Thyroid gland (tissue), 4 donors: ENCODE measurements around the gene RPL22. TPM values are rescaled to one million over a fixed set of nuclear protein-coding genes. Genes with fewer than 3 reads are reported as not detected.

Experiments
- DNase-seq, 2 donors: peaks; one replicate each; pipeline ENCODE4 v3.0.0-alpha.2; 2019
- H3K27ac ChIP-seq, 3 donors: fragments of 200-600 bp; sonication (generic); 1 replicate in 2 of 3; 2 replicates in 1 of 3; pipeline ENCODE4 v1.5.1; 2016 to 2019; ENCODE audit warnings: mild to moderate bottlenecking in 1 of 3, moderate library complexity in 1 of 3
- H3K27me3 ChIP-seq: fragments of 200-600 bp; sonication (generic); one replicate; pipeline ENCODE4 v1.5.1; 2019
- H3K36me3 ChIP-seq, 2 donors: fragments of 200-600 bp; sonication (generic); one replicate each; pipeline ENCODE4 v1.5.1; 2016 to 2019
- H3K4me1 ChIP-seq, 2 donors: fragments of 200-600 bp; sonication (generic); one replicate each; pipeline ENCODE4 v1.5.1; 2017 to 2019
- H3K4me3 ChIP-seq, 3 donors: fragments of 200-600 bp; sonication (generic); replicated peaks in 1 of 3; 1 replicate in 2 of 3; 2 replicates in 1 of 3; pipeline ENCODE4 v1.5.1; 2016; ENCODE audit warnings: mild to moderate bottlenecking in 1 of 3
- H3K9me3 ChIP-seq: fragments of 200-600 bp; sonication (generic); one replicate; pipeline ENCODE4 v1.5.1; 2017
- POLR2A ChIP-seq, 2 donors: fragments of 450-650 bp; IDR thresholded peaks; one replicate each; pipeline ENCODE4 v1.6.1; 2017; ENCODE audit warnings: antibody characterized with exemption in 2 of 2, mild to moderate bottlenecking in 2 of 2, moderate library complexity in 1 of 2
- WGBS, 2 donors: methylation state at CpG; one replicate each; pipeline ENCODE4 v1.1.5; 2017; 5-methylcytosine and 5-hydroxymethylcytosine counted together
- intact Hi-C: fragments of 100-400 bp; cut with DNase I; formaldehyde crosslinking; loops from one replicate; pipeline ENCODE4 v1.15.1; 2023
- total RNA-seq, 4 donors: library from RNA; depleted of rRNA; stranded (reverse); fragments of >200 nt; gene quantifications; one replicate each; pipeline ENCODE4 v1.2.3, GENCODE V29; 2016
- TF ChIP-seq, protein P1 (sequence below), 6 experiments: fragments of 200-600 bp in 3 of 6; fragments of 450-650 bp in 3 of 6; sonication (generic) in 3 of 6; IDR thresholded peaks; one replicate each; pipeline ENCODE4 v1.5.1; 2016 to 2019; ENCODE audit warnings: antibody characterized with exemption in 6 of 6, mild to moderate bottlenecking in 2 of 6, inconsistent platforms in 1 of 6, moderate library complexity in 1 of 6

The RPL22 gene
- total RNA-seq, 4 donors from 2014 or later: 154 to 230 (median 181) TPM

DNA sequence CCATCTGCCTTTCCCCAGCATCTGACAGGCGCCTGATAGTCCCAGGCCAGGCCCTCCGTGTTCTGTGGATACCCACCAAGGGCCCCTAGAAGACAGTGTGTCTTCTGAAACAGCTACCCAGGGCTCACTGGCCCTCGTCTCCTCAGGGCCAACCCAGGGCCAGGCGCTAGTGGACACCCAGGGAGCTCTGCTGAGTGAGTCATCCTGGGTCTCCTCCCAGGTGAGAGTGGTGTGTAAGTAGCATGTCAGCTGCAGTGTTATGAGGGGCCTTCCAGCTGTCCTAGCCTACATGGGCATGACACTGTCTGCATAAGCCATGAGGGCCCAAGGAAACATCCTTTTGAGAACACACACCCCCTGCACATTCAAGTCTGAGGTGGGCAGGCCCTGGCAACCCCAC, 56.0 kb downstream of the RPL22 start:
- Histone ChIP-seq H3K9me3 (no peaks in the 10 kb centered on the region), H3K27me3 (no peaks in the 10 kb centered on the region), H3K27ac (no peak overlapping the region), H3K4me1 (peaks cover 0 to under 1% of the 10 kb centered on the region in 2 donors), H3K4me3 (no peak overlapping the region), H3K36me3 (no peaks in the 10 kb centered on the region)
- TF ChIP-seq POLR2A (IDR thresholded peaks at IDR 0.05): no peak
- TF ChIP-seq, protein P1, sequence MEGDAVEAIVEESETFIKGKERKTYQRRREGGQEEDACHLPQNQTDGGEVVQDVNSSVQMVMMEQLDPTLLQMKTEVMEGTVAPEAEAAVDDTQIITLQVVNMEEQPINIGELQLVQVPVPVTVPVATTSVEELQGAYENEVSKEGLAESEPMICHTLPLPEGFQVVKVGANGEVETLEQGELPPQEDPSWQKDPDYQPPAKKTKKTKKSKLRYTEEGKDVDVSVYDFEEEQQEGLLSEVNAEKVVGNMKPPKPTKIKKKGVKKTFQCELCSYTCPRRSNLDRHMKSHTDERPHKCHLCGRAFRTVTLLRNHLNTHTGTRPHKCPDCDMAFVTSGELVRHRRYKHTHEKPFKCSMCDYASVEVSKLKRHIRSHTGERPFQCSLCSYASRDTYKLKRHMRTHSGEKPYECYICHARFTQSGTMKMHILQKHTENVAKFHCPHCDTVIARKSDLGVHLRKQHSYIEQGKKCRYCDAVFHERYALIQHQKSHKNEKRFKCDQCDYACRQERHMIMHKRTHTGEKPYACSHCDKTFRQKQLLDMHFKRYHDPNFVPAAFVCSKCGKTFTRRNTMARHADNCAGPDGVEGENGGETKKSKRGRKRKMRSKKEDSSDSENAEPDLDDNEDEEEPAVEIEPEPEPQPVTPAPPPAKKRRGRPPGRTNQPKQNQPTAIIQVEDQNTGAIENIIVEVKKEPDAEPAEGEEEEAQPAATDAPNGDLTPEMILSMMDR (IDR thresholded peaks at IDR 0.05): no peak
- DNase-seq: no peak
- intact Hi-C loops: no loop called here
- 92 to 94% methylated on average over 2 to 4 of the region's 4 CpGs for WGBS, 2 donors

DNA sequence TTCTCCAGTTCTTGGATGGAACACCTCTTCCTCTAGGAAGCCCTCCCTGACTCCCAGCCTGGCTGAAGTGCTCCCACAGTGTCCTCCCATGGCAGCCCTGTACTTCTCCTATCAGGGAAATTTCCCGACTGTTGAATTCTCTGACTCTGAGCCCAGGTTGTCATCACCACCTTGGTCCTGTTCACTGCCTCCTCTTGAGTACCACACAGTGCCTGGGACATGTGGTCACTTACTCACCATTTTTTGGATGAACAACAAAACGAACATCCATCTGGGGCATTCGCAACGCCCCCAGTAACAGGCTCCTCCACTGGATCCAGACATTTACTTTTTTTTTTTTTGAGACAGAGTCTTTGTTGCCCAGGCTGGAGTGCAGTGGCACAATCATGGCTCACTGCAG, 56.7 kb downstream of the RPL22 start:
- TF ChIP-seq POLR2A (IDR thresholded peaks at IDR 0.05): no peak
- TF ChIP-seq, protein P1 (IDR thresholded peaks at IDR 0.05): no peak
- no peaks in the 10 kb centered on the region for H3K36me3 ChIP-seq
- no peak overlapping the region for H3K27ac ChIP-seq
- no peaks in the 10 kb centered on the region for H3K9me3 ChIP-seq
- H3K4me1 ChIP-seq: no peaks in the 10 kb centered on the region
- no peak overlapping the region for H3K4me3 ChIP-seq
- intact Hi-C loops: no loop called here
- no peaks in the 10 kb centered on the region for H3K27me3 ChIP-seq
- WGBS, 2 donors: 75 to 84% methylated on average over 4 of the region's 4 CpGs
- no peak for DNase-seq

DNA sequence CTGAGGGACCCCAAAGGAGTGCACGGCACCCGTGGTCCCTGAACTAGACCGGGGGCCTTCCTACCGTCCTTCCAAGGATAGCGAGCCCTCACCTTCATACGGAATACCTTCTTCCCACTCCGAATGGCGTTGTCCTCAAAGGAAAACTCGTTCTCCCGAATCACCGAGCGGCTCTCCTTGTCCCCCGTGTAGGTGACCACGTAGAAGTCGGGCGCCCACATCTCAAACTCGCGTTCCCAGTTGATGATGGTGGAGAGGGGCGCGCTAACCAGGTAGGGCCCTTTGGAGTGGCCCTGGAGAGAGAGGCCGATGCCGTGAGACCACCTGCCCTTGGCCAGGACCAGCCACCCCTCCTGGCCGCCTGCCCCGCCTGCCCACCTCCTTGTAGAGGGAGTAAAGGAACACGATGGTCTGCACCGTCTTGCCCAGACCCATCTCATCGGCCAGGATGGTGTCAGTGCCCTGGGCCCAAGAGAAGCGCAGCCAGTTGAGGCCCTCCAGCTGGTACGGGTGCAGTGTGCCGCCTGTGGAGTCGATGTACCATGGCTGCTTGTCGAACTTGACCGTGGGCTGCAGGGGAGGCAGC, 57.3 kb downstream of the RPL22 start:
- intact Hi-C loops: no loop called here
- Histone ChIP-seq H3K4me1 (no peaks in the 10 kb centered on the region), H3K27me3 (no peaks in the 10 kb centered on the region), H3K36me3 (no peaks in the 10 kb centered on the region), H3K9me3 (no peaks in the 10 kb centered on the region), H3K4me3 (no peak overlapping the region), H3K27ac (no peak overlapping the region)
- DNase-seq: no peak
- TF ChIP-seq, protein P1 (IDR thresholded peaks at IDR 0.05): no peak
- WGBS, 2 donors: 91 to 93% methylated on average over 30 of the region's 33 CpGs

DNA sequence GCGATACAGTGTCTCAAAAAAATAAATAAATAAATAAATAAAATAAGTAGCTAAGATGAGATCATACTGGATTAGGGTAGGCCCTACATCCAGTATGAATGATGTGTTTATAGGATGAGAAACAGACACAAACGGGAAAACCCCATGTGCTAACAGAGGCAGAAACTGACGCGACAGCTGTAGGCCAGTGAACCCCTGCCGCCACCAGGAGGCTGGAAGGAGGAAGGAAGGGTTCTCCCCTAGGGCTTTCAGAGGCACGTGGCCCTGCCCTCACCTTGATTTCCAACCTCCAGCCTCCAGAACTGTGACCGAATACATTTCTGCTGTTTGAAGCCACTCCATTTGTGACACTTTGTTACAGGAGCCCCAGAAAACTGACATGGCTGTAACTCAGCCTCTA, 57.8 kb downstream of the RPL22 start:
- Histone ChIP-seq H3K4me3 (no peak overlapping the region), H3K9me3 (no peaks in the 10 kb centered on the region), H3K36me3 (no peaks in the 10 kb centered on the region), H3K4me1 (no peaks in the 10 kb centered on the region), H3K27me3 (no peaks in the 10 kb centered on the region), H3K27ac (no peak overlapping the region)
- no peak for DNase-seq
- intact Hi-C loops: no loop called here
- 41 to 42% methylated on average over 7 of the region's 7 CpGs for WGBS, 2 donors
- no peak for TF ChIP-seq POLR2A (IDR thresholded peaks at IDR 0.05)
- TF ChIP-seq, protein P1 (IDR thresholded peaks at IDR 0.05): no peak

DNA sequence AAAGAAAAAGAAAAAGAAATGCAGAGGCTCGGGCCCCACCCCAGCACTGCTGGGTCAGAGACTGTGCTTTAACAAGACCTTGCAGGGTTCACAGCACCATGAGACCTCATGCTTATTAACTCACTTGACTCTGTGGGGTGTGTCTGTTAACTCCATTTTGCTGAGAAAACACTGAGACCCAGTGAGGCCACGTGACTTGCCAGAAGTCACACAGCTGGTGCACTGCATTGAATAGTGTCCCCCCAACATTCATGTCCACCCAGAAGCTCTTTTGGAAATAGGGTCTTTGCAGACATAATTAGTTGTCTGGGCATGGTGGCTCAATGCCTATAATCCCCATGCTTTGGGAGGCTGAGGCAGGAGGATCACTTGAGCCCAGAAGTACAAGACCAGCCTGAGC, 59.0 kb downstream of the RPL22 start:
- no peak for TF ChIP-seq POLR2A (IDR thresholded peaks at IDR 0.05)
- TF ChIP-seq, protein P1 (IDR thresholded peaks at IDR 0.05): no peak
- no peak overlapping the region for H3K4me3 ChIP-seq

More for the DNA sequence above, 59.0 kb downstream of the RPL22 start:
- no peak for DNase-seq
- no peaks in the 10 kb centered on the region for H3K9me3 ChIP-seq
- no peaks in the 10 kb centered on the region for H3K4me1 ChIP-seq
- H3K27me3 ChIP-seq: no peaks in the 10 kb centered on the region
- no peak overlapping the region for H3K27ac ChIP-seq
- H3K36me3 ChIP-seq: no peaks in the 10 kb centered on the region
- WGBS, 2 donors: 77 to 84% methylated on average over 2 of the region's 2 CpGs
- intact Hi-C loops: no loop called here
